SJSA1 (cell line): ENCODE results near the gene DOK5. TPM values are rescaled to one million over a fixed set of nuclear protein-coding genes. Genes with fewer than 3 reads are reported as not detected.

Experiments
- DNase-seq, 2 experiments: peaks; one replicate each; pipeline ENCODE4 v3.0.0-alpha.2; 2015 to 2020; ENCODE audit warnings: low spot score in 2 of 2, low read depth in 1 of 2
- H3K27ac ChIP-seq: fragments of 250-450 bp; sonication (Bioruptor Pico); 2 replicates; pipeline ENCODE4 v1.5.1; 2020; ENCODE audit warnings: mild to moderate bottlenecking, moderate library complexity
- H3K27me3 ChIP-seq: fragments of 250-450 bp; sonication (Bioruptor Pico); replicated peaks from 2 replicates; pipeline ENCODE4 v1.5.1; 2020; ENCODE audit warnings: mild to moderate bottlenecking, moderate library complexity
- H3K36me3 ChIP-seq: fragments of 250-450 bp; sonication (Bioruptor Pico); 2 replicates; pipeline ENCODE4 v1.5.1; 2020; ENCODE audit warnings: mild to moderate bottlenecking
- H3K4me1 ChIP-seq: fragments of 250-450 bp; sonication (Bioruptor Pico); replicated peaks from 2 replicates; pipeline ENCODE4 v1.6.1; 2021; ENCODE audit warnings: mild to moderate bottlenecking
- H3K4me3 ChIP-seq: fragments of 250-450 bp; sonication (Bioruptor Pico); 2 replicates; pipeline ENCODE4 v1.5.1; 2020; ENCODE audit warnings: mild to moderate bottlenecking
- H3K9me3 ChIP-seq: fragments of 250-450 bp; sonication (Bioruptor Pico); replicated peaks from 2 replicates; pipeline ENCODE4 v1.5.1; 2020; ENCODE audit warnings: mild to moderate bottlenecking
- total RNA-seq: library from RNA; depleted of rRNA; stranded (reverse); fragments of >200 nt; shearing (Covaris generic); gene quantifications from 2 replicates; pipeline ENCODE4 v1.2.3, GENCODE V29; 2014

The DOK5 gene
- total RNA-seq, 1 experiment from 2014 or later, result 0.63 TPM

DNA sequence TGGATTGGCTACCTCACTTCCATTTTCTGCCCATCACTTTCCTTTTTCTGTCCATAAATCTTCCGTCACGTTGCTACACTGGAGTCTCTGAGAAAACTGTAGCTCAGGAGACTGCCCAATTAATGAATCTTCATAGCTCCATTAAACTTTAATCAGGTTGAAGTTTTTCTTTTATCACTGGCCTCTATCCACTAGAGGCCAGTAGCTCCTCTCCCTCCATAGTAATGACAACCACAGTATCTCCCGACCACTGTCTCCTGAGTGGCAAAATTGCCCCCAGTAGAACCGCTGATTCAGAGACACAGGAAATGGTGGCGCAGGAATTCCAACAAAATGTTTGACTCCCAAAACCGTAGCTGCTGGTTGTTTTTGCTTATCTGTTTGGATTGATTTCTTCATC, 18.4 kb upstream of the DOK5 start:
- Histone ChIP-seq H3K27me3 (no peaks in the 10 kb centered on the region), H3K27ac (no peak overlapping the region), H3K36me3 (no peaks in the 10 kb centered on the region), H3K9me3 (no peaks in the 10 kb centered on the region), H3K4me3 (no peak overlapping the region), H3K4me1 (no peaks in the 10 kb centered on the region)
- DNase-seq, result no peak

DNA sequence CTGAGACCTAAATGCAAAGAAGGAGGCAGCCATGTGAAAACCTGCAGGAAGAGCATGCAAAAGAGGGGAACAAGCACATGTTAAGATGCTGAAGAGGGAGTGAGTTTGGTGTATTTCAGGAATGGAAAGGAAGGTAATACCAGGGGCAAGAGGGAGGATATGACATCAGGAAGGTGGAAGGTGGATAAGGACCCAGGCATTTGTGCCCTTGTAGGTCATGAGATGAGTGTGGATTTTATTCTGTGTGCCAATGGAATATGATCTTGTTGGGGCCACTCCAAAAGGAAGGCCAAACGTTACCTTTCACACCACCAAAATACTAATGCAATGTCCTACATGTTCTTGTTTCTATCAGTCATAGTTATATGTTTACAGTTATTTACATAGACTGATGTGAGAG, 17.2 kb upstream of the DOK5 start:
- Histone ChIP-seq H3K36me3 (no peaks in the 10 kb centered on the region), H3K4me1 (no peaks in the 10 kb centered on the region), H3K9me3 (no peaks in the 10 kb centered on the region), H3K27ac (no peak overlapping the region), H3K4me3 (no peak overlapping the region), H3K27me3 (no peaks in the 10 kb centered on the region)
- no peak for DNase-seq

DNA sequence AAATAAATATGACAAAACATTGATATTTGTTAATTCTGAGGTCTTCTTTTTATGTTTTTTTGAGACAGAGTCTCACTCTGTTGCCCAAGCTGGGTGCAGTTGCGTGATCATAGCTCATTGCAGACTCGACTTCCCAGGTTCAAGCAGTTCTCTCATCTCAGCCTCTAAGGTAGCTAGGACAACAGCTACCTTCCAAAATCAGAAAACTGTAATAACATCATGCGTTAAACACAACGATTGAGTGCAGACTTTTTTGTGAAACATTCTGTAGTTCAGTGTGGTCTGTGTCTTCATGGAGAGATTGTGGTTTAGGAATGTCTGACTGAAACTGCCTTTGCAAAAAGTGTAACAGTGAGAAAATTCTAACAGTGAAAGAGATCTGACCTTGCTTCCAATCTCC, 16.1 kb upstream of the DOK5 start:
- Histone ChIP-seq H3K9me3 (no peaks in the 10 kb centered on the region), H3K4me3 (no peak overlapping the region), H3K4me1 (no peaks in the 10 kb centered on the region), H3K27ac (no peak overlapping the region), H3K36me3 (no peaks in the 10 kb centered on the region), H3K27me3 (no peaks in the 10 kb centered on the region)
- no peak for DNase-seq

DNA sequence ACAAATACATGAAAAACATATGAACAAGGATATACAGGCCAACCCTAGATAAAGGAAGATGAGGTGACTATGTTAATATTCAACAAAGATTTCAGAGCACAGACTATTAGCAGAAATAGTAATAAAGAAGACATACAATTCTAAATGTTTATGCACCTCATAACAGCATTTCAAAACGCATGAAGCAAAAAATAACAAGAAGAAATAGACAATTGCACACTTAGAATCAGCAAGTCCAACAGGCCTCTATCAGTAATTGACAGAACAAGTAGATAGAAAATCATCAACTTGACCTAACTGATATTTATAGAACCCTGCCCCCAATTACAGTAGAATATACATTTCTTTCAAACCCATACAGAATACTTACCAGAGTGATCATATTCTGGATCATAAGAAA, 11.4 kb upstream of the DOK5 start:
- no peaks in the 10 kb centered on the region for H3K4me1 ChIP-seq
- DNase-seq, result no peak
- no peak overlapping the region for H3K27ac ChIP-seq
- no peaks in the 10 kb centered on the region for H3K27me3 ChIP-seq
- H3K36me3 ChIP-seq, result no peaks in the 10 kb centered on the region
- H3K4me3 ChIP-seq, result no peak overlapping the region
- H3K9me3 ChIP-seq, result no peaks in the 10 kb centered on the region

DNA sequence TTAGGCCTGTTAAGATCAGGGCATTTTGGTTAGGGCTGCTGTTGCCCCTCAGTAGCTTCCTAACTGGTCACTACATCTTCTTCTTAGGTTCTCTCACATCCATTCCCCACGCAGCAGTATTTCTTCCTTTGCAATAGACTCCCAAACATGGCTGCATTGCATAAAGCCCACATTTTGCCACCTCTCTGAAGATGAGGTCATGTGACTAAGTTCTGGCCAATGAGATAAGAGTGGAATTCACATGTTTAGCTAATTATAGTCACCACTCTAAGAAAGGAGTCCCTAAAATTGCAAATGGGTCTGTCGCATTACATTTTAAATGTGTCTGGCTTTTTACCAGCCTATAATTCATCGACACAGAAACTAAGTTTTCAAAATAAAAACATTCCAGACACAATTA, 9.3 kb upstream of the DOK5 start:
- DNase-seq, result no peak
- Histone ChIP-seq H3K4me1 (no peaks in the 10 kb centered on the region), H3K9me3 (no peaks in the 10 kb centered on the region)

DNA sequence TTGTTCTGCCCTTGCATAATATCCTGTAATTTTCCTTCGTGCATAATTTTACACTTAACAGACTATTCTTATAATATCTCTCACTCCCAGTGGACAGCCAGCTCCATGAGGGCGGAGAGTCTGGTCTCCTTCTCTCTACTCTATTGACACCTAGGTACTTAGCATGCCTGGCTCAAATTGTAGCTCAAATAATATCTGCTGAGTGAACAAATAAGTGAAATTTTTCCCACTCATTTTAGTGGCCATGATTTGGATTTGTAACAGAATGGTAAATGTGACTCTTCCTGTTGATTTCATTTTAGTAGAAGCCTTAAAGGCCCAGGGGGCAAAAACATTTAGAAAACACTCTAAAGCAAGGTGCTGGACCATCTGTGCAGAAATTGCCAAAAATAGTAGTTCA, 7.8 kb upstream of the DOK5 start:
- H3K27ac ChIP-seq, result no peak overlapping the region
- no peaks in the 10 kb centered on the region for H3K27me3 ChIP-seq
- H3K9me3 ChIP-seq, result no peaks in the 10 kb centered on the region

More for the DNA sequence above, 9.3 kb upstream of the DOK5 start:
- Histone ChIP-seq H3K4me3 (no peak overlapping the region), H3K27me3 (no peaks in the 10 kb centered on the region), H3K27ac (no peak overlapping the region), H3K36me3 (no peaks in the 10 kb centered on the region)

DNA sequence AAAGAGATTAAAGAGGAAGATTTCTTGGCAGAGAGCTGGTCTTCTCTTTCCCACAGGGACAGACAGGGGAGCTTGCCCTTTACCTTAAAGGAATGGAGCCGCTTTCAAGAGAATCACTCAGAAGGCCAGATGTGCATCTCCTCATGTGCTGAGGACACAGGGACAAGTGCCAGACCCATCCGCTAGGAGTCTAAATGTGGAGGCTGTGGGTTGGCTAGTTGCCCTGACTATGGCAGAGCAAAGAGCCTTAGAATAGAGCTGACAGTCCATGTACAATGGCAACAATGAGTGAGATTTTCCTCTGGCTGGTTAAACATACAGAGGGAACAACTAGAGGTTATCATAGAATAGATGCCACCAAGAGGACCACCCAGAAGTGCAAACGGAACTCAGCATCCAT, 7.3 kb upstream of the DOK5 start:
- peak in 1 of 2 experiments; percentile 10 for DNase-seq
- no peak overlapping the region for H3K4me3 ChIP-seq
- no peak overlapping the region for H3K27ac ChIP-seq
- H3K4me1 ChIP-seq, result no peaks in the 10 kb centered on the region
- no peaks in the 10 kb centered on the region for H3K9me3 ChIP-seq
- H3K36me3 ChIP-seq, result no peaks in the 10 kb centered on the region
- no peaks in the 10 kb centered on the region for H3K27me3 ChIP-seq

More for the DNA sequence above, 7.8 kb upstream of the DOK5 start:
- no peaks in the 10 kb centered on the region for H3K36me3 ChIP-seq
- no peak for DNase-seq
- H3K4me3 ChIP-seq, result no peak overlapping the region
- no peaks in the 10 kb centered on the region for H3K4me1 ChIP-seq

DNA sequence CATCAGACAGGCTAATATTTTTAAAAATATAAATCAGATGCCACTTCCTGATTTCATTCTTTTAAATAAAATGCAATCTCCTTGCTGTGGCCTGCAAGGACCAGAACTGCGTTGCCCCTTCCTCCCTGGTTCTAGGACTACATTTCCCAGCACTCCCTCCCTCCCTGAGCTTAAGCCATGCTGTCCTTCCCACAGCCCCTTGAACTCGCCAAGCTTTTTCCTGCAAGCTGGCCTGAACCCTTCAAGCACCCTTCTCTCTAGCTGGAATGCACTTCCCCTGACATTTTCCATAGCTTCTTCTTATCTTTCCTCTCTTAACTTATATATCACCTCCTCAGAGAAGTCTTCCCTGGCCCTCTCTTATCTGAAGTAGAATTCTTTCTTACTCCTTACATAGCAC, 6.1 kb upstream of the DOK5 start:
- no peak overlapping the region for H3K27ac ChIP-seq
- no peak overlapping the region for H3K4me3 ChIP-seq
- no peaks in the 10 kb centered on the region for H3K4me1 ChIP-seq
- DNase-seq, result no peak
- H3K36me3 ChIP-seq, result no peaks in the 10 kb centered on the region
- H3K9me3 ChIP-seq, result no peaks in the 10 kb centered on the region
- H3K27me3 ChIP-seq, result peaks cover 10% of the 10 kb centered on the region

DNA sequence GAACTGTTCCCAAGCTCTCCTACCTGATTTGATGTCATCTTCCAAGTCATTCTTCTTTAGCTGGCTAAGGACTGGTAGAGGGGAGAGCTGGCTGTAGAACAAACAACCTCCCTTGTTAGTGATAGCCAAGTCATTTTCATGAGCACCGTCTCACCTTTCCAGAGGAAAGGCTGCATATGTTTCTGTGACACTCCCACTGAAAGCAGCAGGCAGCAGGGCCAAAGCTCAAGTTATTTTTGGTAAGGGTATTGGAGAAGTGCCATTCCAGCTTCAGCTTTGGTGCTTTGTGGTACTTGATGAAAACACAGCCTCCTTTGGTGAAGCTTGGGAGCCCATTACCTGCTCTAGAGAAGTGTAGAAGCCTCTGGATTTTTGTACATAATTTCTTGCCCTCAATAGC, 5.4 kb upstream of the DOK5 start:
- Histone ChIP-seq H3K27ac (no peak overlapping the region), H3K27me3 (peaks cover 14% of the 10 kb centered on the region), H3K4me3 (no peak overlapping the region), H3K4me1 (no peaks in the 10 kb centered on the region), H3K36me3 (no peaks in the 10 kb centered on the region), H3K9me3 (no peaks in the 10 kb centered on the region)
- DNase-seq, result no peak

DNA sequence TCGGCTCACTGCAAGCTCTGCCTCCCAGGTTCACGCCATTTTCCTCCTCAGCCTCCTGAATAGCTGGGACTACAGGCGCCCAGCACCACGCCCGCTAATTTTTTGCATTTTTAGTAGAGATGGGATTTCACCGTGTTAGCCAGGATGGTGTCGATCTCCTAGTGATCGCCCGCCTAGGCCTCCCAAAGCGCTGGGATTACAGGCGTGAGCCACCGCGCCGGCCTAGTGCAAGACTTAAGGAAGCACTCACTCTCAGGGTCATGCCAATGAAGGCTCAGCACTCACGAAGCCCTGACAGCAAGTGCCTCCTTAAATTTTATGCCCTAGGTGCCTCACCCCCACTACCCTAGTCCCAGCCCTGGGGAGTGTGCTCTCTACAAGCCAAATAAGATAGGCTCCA, 4.7 kb upstream of the DOK5 start:
- Histone ChIP-seq H3K9me3 (no peaks in the 10 kb centered on the region), H3K4me1 (0 out of 2 replicates have a peak, but pooled peaks cover 3% of the 10 kb centered on the region), H3K36me3 (no peaks in the 10 kb centered on the region), H3K4me3 (no peak overlapping the region), H3K27ac (no peak overlapping the region), H3K27me3 (peaks cover 18% of the 10 kb centered on the region)
- DNase-seq, result no peak

DNA sequence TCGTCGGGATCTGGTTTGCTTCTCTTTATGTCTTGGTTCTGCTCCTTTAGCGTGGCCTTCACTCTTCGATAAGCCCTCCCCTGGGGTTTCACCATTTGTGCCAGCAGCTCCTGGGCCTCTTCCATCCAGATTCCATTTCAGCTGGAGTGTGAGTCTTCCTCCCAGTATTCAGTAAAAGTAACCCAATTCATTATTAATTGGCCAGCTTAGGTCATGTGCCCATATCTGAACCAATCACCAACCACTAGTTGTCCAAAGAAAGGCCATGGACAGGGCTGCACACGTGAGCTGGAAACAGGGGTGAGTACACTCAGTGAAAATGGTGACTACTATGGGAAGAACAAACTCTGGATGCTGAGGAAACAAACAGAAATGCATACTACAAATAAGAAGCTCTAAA, 2.8 kb upstream of the DOK5 start:
- no peak for DNase-seq
- Histone ChIP-seq H3K4me3 (no peak overlapping the region), H3K9me3 (no peaks in the 10 kb centered on the region), H3K4me1 (0 out of 2 replicates have a peak, but pooled peaks cover 5% of the 10 kb centered on the region), H3K27me3 (peaks cover 37% of the 10 kb centered on the region), H3K27ac (no peak overlapping the region), H3K36me3 (no peaks in the 10 kb centered on the region)

DNA sequence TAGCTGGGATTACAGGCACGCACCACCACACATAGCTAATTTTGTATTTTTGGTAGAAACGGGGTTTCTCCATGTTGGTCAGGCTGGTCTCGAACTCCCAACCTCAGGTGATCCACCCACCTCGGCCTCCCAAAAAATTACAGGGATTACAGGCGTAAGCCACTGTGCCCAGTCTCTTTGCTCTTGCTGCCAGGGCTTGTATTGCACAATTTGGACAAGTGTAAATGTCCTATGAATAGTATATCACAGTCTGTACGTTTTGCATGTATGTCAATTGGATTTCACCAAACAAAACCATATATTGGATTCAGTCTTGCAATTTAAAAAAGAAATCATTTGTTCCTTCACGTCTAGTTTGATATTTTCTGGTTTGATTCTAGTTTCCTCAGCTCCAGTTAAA, 2.1 kb upstream of the DOK5 start:
- Histone ChIP-seq H3K27ac (no peak overlapping the region), H3K9me3 (no peaks in the 10 kb centered on the region), H3K27me3 (peaks cover 44% of the 10 kb centered on the region), H3K36me3 (no peaks in the 10 kb centered on the region), H3K4me1 (0 out of 2 replicates have a peak, but pooled peaks cover 5% of the 10 kb centered on the region), H3K4me3 (no peak overlapping the region)
- DNase-seq, result no peak

DNA sequence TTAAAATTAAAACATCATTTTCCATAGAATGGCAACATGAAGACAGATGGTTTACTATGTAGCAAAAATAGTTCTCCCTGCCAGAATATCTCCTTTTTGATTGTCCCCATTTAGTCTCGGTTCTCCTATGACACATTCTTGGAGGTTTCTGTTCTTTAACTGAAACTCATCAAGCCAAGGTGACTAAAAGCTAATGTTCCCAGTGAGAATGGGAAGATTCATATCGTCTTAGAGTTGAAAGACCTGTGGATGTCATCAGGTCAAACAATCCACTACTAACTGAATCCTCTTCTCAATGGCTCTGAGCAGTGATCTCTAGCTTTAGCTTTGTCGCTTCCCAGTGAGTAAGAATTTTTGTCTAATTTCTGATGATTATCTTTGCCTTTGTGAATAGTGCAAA, 1.3 kb upstream of the DOK5 start:
- H3K9me3 ChIP-seq, result no peaks in the 10 kb centered on the region
- peaks cover 44% of the 10 kb centered on the region for H3K27me3 ChIP-seq
- no peak overlapping the region for H3K4me3 ChIP-seq
- H3K4me1 ChIP-seq, result 0 out of 2 replicates have a peak, but pooled peaks cover 5% of the 10 kb centered on the region
- H3K36me3 ChIP-seq, result no peaks in the 10 kb centered on the region
- H3K27ac ChIP-seq, result no peak overlapping the region
- DNase-seq, result no peak

DNA sequence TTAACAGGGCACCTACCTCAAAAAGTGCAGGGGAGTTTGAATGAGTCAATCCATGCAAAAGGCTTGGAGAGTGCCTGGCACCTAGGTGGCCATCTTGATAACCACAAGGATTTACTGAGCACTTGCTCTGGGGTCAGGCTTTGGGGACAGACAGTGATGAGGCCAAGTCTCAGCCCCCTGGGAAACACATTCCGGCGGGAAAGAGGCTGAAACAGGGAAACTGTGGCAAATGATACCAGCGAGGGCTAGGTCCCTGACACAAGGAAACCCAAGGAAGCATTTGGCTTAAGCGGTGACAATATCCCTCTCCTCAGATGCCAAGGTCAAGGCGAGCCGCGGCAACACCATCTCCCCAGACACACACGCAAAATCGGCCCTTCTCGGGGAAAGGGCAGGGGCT, 527 bp upstream of the DOK5 start:
- peaks cover 44% of the 10 kb centered on the region for H3K27me3 ChIP-seq
- no peaks in the 10 kb centered on the region for H3K9me3 ChIP-seq
- H3K36me3 ChIP-seq, result no peaks in the 10 kb centered on the region
- H3K4me1 ChIP-seq, result 0 out of 2 replicates have a peak, but pooled peaks cover 5% of the 10 kb centered on the region
- H3K27ac ChIP-seq, result no peak overlapping the region
- H3K4me3 ChIP-seq, result no peak overlapping the region
- DNase-seq, result no peak
